GM18519 (cell line): Measurements from ENCODE around the gene DNAJC12.
"Not testable (repeated sequence)": the region's sequence is repeated elsewhere in the genome, so short reads cannot be mapped to it uniquely, and the experiment has no call there.

Experiments used
- ATAC-seq: cut with Tn5 transposase; IDR thresholded peaks from one replicate; pipeline ENCODE4 v1.9.1; 2021; ENCODE audit warnings: mild to moderate bottlenecking, moderate library complexity; ENCODE audit not compliant: unreplicated experiment, low FRiP score

The DNAJC12 gene

DNA sequence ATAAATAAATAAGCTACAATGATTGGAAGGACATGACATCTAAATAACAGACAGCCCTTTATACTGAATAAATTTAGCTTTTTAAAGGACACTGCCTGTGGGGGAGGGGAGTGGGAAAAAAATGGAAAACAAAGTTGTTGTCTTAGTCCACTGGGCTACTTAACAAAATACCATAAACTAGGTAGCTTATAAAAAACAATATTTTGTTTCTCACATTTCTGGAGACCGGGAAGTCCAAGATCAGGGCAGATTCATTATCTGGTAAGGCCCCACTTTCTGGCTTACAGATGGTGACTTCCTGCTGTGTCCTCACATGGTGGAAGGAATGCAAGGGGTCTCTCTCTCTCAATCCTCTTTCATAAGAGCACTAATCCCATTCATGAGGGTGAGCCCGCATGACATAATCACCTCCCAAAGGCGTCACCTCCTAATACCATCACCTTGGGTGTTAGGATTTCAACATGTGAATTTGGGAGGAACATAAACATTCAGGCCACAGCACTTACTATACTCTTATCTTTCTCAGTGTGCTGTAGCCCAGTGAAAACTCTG is 43.0 kb downstream of the DNAJC12 start:
- ATAC-seq = no peak

DNA sequence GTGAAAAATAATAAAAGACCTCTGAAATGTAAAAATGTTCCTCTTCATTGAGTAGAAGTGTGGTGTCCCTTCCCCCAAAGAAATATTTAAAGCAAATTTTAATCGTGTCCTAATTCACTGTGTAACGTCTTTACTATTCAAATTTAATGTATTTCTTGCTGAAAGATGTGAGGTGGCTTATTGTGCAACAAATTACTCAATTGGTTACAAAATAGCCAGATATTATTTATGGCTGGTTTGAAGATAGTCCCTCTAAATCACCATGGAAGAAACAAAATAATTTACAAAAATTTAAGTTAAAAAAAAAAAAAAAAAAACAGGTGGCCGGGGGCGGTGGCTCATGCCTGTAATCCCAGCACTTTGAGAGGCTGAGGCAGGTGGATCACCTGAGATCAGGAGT is 43.7 kb downstream of the DNAJC12 start:
- ATAC-seq = no peak

DNA sequence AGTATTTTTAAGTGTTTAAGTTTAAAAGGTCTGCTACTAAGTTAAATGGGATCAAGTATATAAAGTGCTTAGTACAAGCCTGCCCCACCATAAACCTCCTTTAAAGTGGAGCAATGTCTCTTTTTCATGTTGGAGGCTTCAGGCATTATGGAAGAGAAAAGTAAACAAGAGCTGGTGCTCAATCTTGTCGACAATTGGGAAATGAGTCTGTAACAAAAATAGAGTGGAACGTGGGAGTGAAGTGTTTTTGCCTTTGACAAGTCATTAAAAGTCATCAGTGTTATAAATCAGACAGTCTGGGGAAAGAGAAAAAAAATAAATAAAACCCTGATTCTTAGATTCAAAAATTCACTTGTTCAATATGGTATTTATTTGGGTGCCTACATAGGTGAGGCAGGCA is 44.7 kb downstream of the DNAJC12 start:
- no peak for ATAC-seq

DNA sequence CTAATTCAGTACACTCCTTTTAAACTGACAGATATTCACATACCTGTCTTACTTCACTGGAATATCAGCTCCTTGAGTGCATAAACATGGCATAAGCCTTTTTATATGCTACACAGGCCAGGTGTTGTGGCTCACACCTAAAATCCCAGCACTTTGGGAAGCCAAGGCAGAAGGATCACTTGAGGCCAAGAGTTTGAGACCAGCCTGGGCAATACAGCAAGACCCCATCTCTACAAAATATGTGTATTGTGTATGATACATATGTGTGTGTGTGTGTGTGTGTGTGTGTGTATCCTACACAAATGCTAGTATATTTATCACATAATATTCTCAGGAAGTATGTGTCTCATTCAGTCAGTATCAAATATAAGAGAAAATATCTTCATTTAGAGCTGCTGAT is 45.3 kb downstream of the DNAJC12 start:
- no peak for ATAC-seq

GRCh38 chr10:67790534-67791408 is 47.2 kb downstream of the DNAJC12 start:
- ATAC-seq = peak; percentile 30

DNA sequence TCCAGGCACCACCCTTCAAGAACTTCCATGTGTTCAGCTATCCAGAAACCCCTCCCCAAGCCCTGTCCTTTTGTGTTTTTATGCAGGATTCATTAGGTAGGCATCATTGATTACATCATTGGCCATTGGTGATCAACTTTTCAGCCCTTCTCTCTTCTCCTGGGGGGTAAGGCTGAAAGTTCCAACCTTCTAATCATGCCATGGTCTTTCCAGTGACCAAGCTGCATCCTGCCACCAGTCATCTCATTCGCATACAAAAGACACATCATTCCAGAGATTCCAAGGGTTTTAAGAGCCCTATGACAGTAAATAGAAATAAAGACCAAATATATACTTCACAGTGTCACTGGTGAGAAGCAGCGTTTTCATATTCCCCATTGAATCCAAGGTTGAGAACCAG is 48.2 kb downstream of the DNAJC12 start:
- no peak for ATAC-seq

- ATAC-seq = peak; percentile 61
Observed at GRCh38 chr10:67788028-67788886, 49.7 kb downstream of the DNAJC12 start.

- no peak for ATAC-seq
Observed at GRCh38 chr10:67785098-67785497, 52.9 kb downstream of the DNAJC12 start.

DNA sequence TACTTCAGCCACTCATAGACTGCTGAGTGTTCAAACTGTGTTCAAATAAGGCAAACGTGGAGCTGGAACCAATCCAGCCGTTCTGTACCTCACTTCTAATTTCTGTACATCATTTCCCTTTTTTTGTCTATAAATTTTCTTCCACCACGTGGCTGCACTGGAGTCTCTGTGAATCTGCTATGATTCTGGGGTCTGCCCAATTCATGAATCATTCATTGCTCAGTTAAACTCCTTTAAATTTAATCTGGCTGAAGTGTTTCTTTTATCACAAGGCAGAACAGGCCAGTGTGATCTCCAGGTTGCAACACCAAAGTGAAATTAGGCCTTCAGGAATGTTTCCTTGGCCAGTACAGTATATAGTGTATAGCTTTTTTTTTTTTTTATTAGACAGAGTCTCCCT is 53.5 kb downstream of the DNAJC12 start:
- ATAC-seq = no peak

GRCh38 chr10:67783606-67784294 is 54.2 kb downstream of the DNAJC12 start:
- peak; percentile 33 for ATAC-seq

- no peak for ATAC-seq
Observed at GRCh38 chr10:67782530-67782929, 55.5 kb downstream of the DNAJC12 start.

DNA sequence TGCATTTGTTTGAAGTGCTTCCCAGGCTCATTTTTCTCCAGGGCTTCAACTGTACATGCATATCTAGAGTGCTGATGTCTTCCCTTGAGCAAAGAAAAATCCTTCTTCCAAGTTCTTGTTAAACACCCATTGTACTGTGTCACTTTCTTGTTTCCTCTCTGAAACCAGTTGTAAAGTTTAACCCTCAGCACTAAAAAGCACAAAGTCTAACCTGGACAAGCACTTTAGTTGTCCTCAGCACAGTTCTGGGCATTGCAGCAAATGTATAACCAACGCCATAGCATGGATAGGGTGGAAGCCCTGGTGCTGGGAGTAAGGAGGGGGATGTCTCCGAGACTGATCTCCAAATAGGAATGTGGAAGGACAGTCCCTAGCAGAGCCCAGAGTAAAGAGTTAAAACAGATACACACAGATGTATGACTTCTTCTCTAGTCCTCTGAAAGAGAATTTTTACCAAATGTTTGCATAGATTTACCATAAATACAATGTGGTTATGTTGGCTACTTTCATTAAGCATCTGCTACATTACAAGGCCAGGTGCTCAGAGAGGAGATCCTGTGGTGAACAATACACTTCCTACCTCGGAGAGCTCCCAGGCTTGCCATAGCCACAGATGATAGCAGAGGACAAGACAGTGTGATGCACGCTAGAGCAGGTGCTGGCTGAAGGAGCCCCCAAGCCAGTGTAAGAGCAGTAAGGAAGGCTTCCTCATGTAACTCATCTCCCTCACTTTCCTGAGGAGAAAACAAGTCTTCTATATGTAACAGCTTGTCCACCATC is 57.0 kb downstream of the DNAJC12 start:
- peak; percentile 66 for ATAC-seq

DNA sequence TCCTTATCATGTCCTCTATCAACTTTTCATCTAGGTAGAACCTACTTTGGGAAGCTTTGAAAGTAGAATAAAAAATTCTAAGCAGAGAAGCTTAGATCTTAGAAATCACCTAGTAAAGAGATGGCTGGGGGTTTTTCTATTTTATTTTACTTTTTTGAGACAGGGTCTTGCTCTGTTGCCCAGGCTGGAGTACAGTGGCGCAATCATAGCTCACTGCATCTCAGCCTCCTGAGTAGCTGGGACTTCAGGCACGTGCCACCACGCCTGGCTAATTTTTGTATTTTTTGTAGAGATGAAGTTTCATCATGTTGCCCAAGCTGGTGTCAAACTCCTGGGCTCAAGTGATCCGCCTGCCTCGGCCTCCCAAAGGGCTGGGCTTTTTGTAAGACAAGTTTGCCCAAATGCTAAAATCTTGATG is 57.8 kb downstream of the DNAJC12 start:
- not testable (repeated sequence) for ATAC-seq

GRCh38 chr10:67779465-67780203 is 58.4 kb downstream of the DNAJC12 start:
- peak; percentile 20 for ATAC-seq

DNA sequence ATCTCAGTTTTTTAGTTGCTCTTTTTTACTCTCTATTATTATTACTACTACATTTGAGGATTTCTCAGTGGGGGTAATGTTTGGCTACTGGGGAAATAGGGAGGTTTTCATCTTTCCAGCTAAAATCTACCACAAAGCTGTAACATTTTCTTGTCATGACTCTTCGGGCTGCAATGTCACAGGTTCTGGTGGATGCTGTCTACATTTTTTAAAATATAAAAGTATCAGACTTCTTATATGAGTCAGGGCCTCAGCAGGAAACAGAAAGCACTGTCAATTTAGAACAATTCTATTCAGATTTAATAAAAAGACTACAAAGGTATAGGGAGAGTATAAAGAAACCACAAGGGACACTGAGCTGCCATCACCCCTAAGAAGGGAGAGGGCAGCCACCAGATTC is 61.6 kb downstream of the DNAJC12 start:
- ATAC-seq = no peak

DNA sequence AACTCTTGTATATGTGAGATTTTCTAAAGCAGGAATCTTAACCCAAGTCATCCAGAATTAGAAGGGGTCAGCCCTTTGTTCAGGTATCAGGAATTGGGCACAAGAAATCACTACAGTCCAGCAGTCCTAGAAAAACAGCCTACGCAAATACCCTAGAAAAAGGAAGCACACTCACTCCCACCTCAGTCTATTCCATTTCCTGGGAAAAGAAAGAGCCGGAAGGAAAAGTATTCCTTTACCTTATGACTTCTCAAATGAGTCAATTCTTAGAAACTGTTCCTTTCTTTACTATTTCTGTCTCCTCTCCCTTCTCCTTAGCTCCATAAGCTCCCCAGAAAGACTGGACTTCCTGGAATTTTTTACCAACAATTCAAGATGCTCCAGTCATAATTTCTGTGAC is 62.7 kb downstream of the DNAJC12 start:
- ATAC-seq = no peak

DNA sequence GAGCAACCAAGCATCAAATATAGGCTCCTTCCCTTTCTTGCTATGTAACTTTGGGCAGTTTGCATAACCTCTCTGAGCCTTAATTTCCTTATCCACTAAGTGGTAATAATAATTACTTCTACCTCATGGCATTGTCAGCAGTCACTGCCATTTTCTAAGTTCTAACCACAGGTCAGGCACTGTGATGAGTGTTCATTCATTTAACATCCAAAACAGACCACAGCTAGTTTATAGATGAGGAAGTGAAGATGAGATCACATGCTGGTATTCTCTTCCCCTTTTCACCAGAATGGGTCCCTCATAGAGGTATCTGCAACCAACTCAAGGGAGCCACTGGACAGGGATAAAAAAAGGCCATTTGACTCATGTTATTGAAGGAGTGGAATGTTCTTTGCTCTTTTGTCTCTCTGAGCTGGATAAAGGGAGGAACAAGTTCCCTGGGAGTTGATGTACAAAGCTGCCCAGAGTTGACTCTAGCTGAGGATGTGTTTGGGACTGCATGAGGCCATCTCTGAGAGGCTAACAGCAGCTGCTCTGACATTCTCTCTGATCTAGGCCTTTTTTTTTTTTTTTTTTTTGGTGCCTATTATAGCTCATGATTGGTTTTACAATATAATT is 65.0 kb downstream of the DNAJC12 start:
- ATAC-seq = peak; percentile 92

DNA sequence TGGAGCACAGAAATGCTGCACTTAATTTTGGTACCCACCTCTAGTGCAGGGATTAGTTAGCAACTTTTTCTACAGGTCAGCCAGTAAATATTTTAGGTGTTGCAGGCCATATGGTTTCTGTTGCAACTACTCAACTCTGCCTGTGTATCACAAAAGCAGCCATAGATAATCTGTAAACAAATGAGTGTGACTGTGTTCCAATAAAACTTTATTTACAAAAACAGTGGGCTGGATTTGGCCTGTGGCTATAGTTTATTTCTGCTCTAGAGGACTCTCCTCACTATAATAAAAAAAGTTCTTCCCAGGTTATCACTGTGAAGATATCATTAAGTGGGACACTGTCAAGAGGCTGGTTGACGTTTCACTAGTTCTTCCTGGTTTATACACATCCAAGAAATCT is 65.8 kb downstream of the DNAJC12 start:
- no peak for ATAC-seq

GRCh38 chr10:67771200-67771599 is 66.8 kb downstream of the DNAJC12 start:
- no peak for ATAC-seq
